Activated CD4-positive, alpha-beta T cell treated with anti-CD3 and anti-CD28 coated beads, Interleukin-10, Interleukin-2, amounts not matched to agents 100 ng/mL and 50 ng/mL, durations not matched to agents 16 hours and 8 hours (primary cell): ENCODE data around the gene PDE4D.
"Not testable (repeated sequence)": the region's sequence is repeated elsewhere in the genome, so short reads cannot be mapped to it uniquely, and the experiment has no call there.

Experiments used
- DNase-seq: peaks from one replicate; pipeline ENCODE4 v3.0.0-alpha.2; 2020

The PDE4D gene

DNA sequence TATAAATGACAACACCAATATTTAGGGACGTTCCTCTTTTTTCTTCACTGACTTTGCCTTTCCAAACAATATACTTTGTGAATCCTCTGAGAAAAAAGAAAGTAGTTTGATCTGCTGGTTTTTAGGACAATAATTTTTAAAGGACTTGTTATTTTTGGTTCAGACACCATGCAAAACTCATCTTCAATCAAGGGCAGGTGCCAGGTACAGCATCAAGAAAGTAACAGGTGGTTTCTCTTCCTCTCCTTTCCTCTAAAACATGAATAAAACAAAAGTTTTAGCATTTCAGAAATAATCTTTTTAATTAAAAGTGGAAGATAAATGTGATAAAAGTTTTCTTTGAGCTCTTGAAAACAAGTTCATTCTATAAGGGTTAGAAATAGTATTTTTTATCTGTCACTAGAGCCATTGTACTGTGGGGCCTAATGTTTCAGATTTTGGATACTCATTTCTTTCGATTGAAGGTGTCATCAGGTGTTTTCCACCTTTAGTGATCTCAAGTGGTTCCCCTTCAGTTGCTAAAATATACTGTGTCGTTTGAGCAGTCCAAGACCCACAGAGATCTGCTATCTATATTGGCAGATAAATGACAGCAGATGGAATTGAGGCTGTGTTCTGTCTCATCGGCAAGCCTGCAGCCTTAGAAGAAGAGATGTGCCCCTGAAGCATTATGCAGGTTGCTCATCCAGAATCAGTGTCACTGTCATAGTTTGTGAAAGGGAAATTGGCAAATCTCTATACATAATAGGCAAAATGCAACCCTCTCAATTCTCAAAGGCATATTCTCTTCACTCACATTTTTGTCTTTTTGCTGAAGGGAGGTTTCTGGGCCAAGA lies 499.7 kb downstream of the PDE4D start:
- DNase-seq = no peak

DNA sequence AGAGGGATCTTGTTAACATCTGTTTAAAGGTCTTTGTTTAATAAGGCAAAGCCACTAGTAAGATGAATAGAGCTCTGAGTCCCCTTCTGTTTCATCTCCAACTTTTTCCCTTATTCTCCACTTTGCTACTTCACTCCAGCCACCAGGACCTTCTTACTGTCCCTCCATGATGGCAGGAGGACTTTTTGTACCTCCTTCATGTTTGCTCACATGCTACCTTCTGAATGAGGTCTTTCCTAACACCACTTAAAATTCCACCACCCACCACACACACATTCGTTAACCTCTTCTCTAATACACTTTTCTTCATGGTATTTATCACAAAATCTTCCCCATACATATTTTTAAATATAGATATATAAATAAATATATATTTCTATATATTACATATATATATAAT lies 501.9 kb downstream of the PDE4D start:
- no peak for DNase-seq

- no peak for DNase-seq
Measured at GRCh38 chr5:59390989-59391388, 502.5 kb downstream of the PDE4D start.

- DNase-seq = peak; percentile 16
Measured at GRCh38 chr5:59390074-59390659, 503.4 kb downstream of the PDE4D start.

- no peak for DNase-seq
Measured at GRCh38 chr5:59387127-59387526, 506.4 kb downstream of the PDE4D start.

- no peak for DNase-seq
Measured at GRCh38 chr5:59385700-59386099, 507.8 kb downstream of the PDE4D start.

DNA sequence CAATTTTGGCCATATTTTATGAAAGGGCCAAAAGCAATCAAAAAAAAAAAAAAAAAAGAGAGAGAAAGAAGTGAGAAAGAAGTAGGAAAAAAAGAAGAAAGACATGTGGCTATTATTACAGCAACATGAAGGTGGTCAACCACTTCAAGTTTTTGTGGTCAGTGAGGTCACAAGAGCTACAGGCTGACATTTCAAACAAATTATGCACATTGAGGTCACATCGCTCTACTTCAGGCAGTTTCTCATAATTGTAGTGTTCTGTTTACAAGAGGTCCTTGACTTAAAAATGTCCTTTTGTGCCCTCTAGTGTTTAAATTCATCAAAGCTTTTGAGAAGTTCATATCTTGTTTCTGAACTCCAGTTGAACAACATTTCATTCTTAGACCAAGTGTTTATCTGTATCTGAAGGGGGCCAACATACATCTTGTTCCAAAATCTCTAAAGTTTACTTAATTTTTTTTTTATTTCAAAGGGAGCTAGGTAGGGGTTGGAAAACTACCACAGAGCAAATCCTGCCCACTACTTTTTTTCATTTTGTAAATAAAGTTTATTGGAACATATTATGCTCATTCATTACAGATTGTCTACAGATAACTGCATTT lies 513.1 kb downstream of the PDE4D start:
- peak; percentile 63 for DNase-seq

GRCh38 chr5:59374036-59374435 lies 519.5 kb downstream of the PDE4D start:
- not testable (repeated sequence) for DNase-seq

DNA sequence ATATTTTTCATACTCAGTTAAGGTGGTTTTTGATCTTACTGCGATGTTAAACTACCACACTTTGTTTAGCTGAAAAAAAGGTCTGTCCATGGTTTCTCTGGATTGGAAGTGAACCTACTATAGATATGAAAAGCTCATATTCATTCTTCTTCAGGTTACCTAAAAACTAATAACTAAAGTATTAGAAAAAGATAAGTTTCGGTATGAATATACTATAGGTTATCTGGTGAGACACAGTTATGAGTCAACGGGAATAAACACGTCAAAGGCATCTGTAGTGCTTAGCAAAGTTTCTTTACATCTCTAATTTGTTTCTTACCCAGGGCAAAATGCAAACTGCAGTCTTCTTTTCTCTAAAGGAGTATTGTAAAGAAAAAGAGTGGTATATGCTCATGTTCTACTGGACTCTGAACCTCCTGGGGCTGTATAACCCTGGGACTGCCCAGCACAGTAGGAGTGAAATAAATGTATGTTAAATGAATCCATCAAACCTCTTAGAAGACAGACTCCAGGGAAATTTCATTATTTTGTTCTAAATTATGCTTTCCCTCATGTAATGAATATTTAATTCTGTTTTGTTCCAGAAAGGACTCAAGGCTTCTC lies 521.9 kb downstream of the PDE4D start:
- peak; percentile 6 for DNase-seq

DNA sequence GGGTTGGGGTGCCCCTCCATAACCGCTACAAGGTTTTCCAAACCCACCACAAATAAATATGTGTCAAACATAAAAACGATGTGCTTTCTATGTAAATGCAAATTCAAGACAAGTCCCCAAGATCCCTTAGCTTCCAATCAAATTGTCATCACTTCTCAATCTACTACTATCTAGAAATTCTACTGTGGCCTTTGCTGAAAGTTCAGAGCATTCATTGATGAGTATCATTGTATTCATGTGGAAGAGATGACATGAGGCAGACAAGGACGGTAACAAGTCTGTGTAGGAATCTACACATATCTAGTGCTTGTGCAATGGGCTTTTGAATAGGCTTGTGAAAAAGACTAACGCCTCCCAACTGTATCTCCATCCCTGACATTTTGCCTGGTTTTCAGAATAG lies 524.6 kb downstream of the PDE4D start:
- DNase-seq = no peak

- DNase-seq = peak; percentile 43
Measured at GRCh38 chr5:59367791-59368394, 525.6 kb downstream of the PDE4D start.

GRCh38 chr5:59366784-59367183 lies 526.7 kb downstream of the PDE4D start:
- no peak for DNase-seq

DNA sequence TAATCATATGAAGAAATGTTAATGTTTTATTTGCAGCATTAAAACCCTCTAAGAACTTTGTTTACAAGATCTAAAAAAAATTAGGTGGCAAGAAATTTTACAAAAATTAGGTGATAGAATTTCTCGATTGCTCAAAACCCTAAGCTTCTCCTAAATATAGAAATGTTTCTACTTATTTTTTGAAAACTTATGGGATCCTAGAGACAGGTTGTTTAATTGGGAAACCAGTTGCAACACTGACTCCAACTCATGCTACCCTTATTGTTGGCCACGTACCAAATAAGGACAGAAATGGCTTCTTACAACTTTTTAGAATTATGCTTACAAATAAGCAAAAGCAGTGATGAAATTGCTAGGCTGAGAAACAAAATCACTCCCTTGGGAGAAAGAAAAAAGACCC lies 531.1 kb downstream of the PDE4D start:
- no peak for DNase-seq

DNA sequence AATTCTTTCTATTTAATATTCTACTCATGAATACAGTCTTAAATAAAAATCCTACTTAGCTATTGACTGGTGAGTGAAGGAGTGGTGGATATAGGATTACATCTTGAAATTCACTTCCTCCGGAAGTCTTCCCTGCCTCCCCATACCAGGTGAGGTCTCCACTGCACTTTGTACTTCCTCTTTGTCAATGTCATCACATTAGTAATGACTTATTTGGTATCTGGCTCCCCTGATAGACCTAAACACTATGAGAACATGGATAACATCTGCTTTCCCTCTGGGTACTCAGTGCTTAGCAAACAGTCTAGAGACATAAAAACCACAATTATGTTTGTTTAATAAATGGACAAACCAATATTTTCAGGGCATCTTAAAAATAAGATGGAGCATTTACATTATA lies 532.1 kb downstream of the PDE4D start:
- no peak for DNase-seq

DNA sequence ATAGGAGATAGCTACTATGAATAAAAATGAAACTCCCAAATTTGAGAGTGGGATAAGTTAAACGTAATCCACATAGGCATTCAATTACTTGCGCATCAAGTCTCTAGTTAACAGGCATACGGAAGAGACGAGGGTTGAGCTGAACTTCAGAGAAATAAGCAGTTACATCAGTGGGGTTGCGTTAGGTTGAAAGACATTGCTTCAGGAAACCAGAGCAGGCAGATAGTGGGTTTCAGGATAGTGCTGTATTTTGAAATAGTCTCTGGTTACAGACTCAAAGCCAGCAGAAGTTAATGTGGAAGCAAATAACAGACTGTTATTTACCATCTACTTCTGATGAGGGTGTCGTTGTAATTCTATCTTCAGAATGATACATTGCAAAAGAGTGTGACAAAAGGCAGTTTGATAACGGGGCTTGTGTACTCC lies 533.4 kb downstream of the PDE4D start:
- no peak for DNase-seq

DNA sequence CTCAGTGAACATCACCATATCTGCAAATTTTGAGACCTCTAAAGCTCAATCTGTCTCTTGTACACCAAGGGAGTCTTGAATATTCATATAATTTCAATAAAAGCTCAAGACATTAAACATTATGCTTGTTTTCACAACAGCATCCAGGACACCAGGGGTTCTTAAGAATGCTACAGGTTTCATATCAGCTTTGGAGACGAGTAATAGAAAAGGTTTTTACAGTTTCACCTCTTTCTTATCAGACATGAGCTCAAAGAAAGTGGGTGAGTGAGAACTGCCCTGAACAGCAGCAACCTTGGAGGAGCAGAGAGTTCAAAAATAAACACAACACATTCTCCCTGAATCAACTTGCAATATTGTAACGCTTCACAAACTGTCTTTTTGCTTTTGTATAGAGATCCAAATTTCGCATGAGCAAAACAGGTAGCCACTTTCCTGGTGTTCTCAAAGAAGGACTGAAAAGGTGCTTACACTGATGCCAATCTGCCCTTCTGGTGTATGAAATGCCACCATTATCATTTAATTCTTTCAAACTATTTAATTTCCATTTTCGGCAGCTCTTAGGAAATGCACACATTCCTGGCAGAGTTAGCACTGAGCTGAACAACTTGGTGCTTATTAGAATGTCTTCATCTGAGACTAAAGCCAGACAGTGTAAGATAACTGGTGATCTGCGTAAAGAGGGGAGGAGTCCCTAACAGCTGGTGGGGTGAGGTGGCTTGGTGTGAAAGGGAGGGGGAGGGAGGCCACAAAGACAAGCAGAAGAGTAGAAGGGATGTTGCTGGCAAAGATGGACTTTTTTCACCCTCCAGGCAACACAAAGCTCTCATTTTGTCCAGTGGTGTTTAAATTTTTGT lies 535.3 kb downstream of the PDE4D start:
- DNase-seq = no peak

DNA sequence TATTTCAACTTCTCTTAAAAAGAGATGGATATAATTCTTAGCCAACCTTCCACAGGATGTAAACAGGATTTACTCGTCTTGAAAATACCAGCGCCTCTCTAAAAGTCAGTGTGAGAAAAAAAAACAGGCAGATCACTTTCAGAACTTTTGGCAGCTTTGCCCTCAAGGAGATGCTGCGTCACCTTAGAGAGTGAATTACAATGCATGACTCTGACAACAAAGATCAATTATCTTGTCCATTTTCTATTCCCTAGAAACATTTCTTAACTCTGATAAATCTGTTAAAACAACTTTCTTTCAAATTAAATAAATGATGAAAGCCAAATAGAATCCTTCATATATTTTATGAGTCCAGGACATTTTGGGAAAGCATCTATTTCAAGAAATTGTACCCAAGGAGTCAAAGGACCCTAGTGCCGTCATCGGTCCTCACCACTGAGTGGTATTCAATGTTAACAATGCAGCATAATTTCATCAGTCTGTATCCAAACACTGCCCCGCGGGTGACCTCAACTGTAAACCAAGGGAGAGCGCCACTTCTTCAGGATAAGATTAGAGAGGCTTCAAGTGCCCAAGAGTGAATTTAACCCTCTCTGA lies 536.0 kb downstream of the PDE4D start:
- no peak for DNase-seq

DNA sequence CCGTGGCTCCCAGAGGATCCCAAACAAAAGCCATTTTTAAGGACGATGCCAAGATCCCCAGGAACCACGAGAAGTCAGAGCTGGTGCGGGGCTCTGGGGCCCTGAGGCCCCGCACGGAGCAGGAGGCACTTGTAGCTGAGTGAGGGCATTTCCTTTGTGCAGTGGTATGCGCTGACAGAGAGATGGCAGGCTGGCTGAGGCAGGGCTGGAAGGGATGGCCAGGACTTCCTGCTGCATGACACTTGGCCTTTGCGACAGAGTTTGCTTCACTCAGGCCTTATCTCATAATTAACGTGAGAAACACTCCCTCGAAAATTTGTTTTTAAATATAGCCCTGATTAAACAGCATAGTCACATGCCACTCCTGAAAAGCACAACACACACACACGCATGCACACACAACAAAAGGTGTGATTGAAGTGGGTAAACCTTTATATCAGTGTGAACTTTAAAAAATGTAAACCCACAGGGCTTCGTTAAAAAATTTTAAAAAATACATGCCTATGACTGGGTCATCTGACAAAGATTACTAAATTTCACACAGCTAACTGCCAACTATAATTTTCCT lies 536.6 kb downstream of the PDE4D start:
- no peak for DNase-seq

DNA sequence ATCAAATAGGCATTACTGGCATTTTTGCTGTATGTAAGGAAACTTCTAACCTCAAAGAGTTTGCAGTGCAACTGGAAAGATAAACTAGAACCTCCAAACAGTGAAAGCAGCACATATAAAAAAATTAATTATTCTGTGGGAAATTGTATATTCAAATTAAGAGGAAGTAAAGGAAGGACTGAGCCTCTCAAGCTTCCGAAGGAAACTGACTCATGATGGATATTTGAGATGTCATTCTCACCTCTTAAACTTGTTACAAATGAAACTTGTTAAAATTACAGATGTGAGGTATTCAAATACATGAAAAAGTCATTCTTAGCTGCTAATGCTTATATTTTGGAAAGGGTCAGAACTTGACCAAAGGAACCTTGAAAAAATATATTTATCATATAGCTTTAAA lies 538.7 kb downstream of the PDE4D start:
- DNase-seq = no peak

DNA sequence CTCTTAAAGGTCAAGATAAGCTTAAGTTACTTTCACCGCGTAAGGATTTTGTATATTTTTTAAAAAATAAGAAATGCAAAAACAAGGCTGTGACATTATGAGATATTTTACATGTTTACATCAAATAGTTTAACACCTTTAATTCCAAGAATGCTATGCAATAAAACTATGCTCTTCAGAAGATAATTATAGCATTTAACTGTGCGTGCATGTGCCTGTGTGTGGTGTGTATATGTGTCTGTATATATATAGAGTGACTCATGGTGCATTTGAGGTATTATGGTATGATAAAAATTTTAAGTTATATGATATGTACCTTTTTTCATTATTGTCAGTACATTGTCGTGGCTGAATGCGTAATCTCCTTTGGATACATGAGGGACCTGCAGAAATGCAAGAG lies 539.3 kb downstream of the PDE4D start:
- no peak for DNase-seq

DNA sequence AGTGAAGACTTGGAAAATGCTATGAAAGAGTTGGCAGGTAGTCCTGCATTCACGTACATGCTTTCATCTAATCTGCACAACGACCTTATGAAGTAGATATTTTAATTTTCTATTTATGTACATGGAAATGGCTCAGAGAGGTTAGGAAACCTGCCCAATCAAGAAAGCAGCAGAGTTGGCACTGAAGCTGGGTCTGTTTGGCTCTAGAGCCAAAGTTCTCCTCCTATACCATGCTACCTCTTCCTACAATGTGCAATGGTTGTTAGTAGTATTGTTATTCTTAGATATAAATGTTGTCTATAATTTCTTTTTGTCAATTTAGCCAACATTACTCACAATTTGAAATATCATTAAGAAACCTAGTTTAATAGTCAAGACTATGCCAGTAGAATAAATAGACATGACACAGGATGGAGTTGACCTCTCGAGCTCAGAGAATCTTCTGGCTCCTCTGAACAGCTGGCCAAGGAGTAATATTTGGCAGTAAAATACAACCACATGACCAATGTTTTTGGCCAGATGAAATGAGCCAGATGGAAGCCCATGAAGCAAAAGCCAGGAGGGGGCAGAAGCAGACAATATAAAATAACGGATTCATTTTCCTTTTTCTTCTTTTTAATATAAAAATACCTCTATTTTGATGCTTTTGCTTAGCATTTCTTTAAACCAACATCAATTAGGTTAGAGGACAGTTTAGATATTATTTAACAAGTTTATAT lies 542.3 kb downstream of the PDE4D start:
- no peak for DNase-seq
